ENCODE results near the gene EPN3. TPM values are rescaled to one million over a fixed set of nuclear protein-coding genes. Genes with fewer than 3 reads are reported as not detected.

EPN3 gene
- total RNA-seq, 2 donors from 2014 or later, result not detected

GRCh38 chr17:50534222-50534978, 1.9 kb downstream of the EPN3 start:
- H3K27ac Mint-ChIP-seq, result no peak overlapping the region
- no peak overlapping the region for H3K4me3 Mint-ChIP-seq
- ATAC-seq, result peak in 1 of 2 donors; percentile 29
- H3K4me1 Mint-ChIP-seq (ENCODE audit: low read depth in 2 of 2), result peaks cover 0 to 5% of the 10 kb centered on the region in 2 donors
- H3K27me3 Mint-ChIP-seq, result peaks cover 39 to 41% of the 10 kb centered on the region in 2 donors
- DNase-seq (ENCODE audit: low spot score), result no peak
- no peaks in the 10 kb centered on the region for H3K9me3 Mint-ChIP-seq
- H3K36me3 Mint-ChIP-seq, result no peaks in the 10 kb centered on the region

DNA sequence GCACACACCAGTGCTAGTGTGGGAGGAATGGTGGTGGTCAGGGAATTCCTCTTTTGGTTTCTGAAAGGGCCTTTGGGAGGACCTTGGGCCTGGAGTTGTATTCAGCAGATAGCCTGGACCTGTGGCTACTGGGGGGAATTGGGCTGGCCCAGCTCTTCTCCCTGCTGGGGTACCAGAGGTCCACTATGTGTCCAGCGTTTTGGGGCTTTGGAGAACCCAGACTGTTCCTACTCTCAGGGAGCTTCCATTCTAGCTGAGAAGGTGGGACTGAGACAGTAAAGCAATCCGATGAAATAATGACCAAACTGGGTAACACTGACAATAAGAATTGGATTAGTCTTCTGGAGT, 2.4 kb downstream of the EPN3 start:
- H3K36me3 Mint-ChIP-seq, result no peaks in the 10 kb centered on the region
- no peaks in the 10 kb centered on the region for H3K9me3 Mint-ChIP-seq
- ATAC-seq (no peak), DNase-seq (ENCODE audit: low spot score) (no peak)
- no peak overlapping the region for H3K27ac Mint-ChIP-seq
- H3K4me3 Mint-ChIP-seq, result no peak overlapping the region
- peaks cover 38 to 39% of the 10 kb centered on the region in 2 donors for H3K27me3 Mint-ChIP-seq
- H3K4me1 Mint-ChIP-seq (ENCODE audit: low read depth in 2 of 2), result peaks cover 0 to 5% of the 10 kb centered on the region in 2 donors

DNA sequence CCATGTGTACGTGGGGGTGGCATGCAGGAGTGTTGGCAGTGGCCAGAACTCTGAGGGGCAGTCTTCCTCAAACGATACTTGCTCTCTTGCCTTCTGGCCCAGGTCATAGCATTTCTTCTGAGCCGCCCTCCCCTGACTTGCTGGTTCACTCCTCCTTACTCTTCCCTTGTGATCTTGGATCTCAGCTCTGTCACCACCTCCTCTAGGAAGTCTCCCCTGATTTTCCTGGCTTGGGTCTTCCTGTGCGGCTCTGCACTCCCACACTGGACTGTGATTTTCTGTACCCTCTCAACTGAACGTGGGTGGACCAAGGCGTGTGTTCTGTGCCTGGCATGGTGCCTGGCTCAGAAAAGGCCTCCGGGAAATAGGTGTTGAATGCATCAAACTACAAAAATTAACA, 2.9 kb downstream of the EPN3 start:
- ATAC-seq, result no peak
- Mint-ChIP-seq H3K4me1 (ENCODE audit: low read depth in 2 of 2) (peaks cover 0 to 5% of the 10 kb centered on the region in 2 donors), H3K4me3 (no peak overlapping the region), H3K9me3 (no peaks in the 10 kb centered on the region), H3K27me3 (peaks cover 38 to 39% of the 10 kb centered on the region in 2 donors), H3K36me3 (no peaks in the 10 kb centered on the region), H3K27ac (no peak overlapping the region)
- no peak for DNase-seq (ENCODE audit: low spot score)

GRCh38 chr17:50536683-50537646, 4.4 kb downstream of the EPN3 start:
- Mint-ChIP-seq H3K9me3 (no peaks in the 10 kb centered on the region), H3K4me1 (ENCODE audit: low read depth in 2 of 2) (peaks cover 5 to 8% of the 10 kb centered on the region in 2 donors), H3K4me3 (no peak overlapping the region), H3K36me3 (no peaks in the 10 kb centered on the region), H3K27me3 (peaks cover 28 to 29% of the 10 kb centered on the region in 2 donors), H3K27ac (no peak overlapping the region)
- ATAC-seq (no peak), DNase-seq (ENCODE audit: low spot score) (no peak)

DNA sequence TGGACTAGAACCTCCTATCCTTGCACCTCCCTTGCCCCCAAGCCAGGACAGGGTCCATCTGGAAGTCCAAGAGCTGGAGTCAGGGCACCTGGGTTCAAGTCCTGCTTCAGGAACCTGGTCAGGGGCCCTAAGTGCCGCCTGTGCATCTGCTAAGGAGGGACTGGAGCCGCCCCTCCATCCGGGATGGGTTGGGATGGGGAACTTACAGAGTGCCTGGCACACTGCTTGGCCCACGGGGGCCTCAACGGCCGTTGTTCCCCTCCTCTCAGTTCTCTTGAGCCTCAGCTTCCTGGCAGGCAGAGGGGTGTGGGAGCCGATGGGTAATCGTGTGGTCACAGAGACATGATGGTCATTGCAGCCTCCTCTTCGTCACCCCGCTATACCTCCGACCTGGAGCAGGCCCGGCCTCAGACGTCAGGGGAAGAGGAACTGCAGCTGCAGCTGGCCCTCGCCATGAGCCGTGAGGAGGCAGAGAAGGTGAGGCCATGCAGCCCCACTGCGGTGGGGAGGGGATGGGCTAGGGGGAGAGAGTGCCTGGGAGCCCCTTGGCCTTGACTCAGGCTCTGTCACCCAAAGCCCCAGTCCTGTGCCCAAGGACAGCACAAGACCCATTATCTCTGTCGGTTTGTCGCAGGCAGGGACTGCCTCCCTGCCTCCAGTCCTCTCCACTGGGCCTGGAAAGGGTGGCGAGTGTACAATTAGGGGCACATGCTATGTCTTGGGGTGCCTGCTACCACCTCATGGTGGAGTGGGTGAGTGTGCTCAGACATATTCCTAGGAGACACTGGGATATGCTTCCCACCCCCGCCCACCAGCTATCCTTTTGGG, 5.4 kb downstream of the EPN3 start:
- no peak overlapping the region for H3K4me3 Mint-ChIP-seq
- H3K27ac Mint-ChIP-seq, result no peak overlapping the region

GRCh38 chr17:50538549-50539410, 6.2 kb downstream of the EPN3 start:
- no peak for ATAC-seq
- H3K36me3 Mint-ChIP-seq, result no peaks in the 10 kb centered on the region

More for the DNA sequence above, 5.4 kb downstream of the EPN3 start:
- H3K9me3 Mint-ChIP-seq, result no peaks in the 10 kb centered on the region
- ATAC-seq (no peak), DNase-seq (ENCODE audit: low spot score) (no peak)
- peaks cover 11 to 12% of the 10 kb centered on the region in 2 donors for H3K4me1 Mint-ChIP-seq (ENCODE audit: low read depth in 2 of 2)
- H3K27me3 Mint-ChIP-seq, result peaks cover 26 to 27% of the 10 kb centered on the region in 2 donors
- no peaks in the 10 kb centered on the region for H3K36me3 Mint-ChIP-seq

GRCh38 chr17:50539762-50540559, 7.4 kb downstream of the EPN3 start:
- Mint-ChIP-seq H3K4me1 (ENCODE audit: low read depth in 2 of 2) (peaks cover 6 to 16% of the 10 kb centered on the region in 2 donors), H3K36me3 (no peaks in the 10 kb centered on the region), H3K27me3 (peaks cover 19 to 20% of the 10 kb centered on the region in 2 donors), H3K27ac (no peak overlapping the region), H3K9me3 (no peaks in the 10 kb centered on the region), H3K4me3 (no peak overlapping the region)
- no peak for DNase-seq (ENCODE audit: low spot score)
- no peak for ATAC-seq

More at GRCh38 chr17:50538549-50539410, 6.2 kb downstream of the EPN3 start:
- DNase-seq (ENCODE audit: low spot score), result no peak
- H3K27ac Mint-ChIP-seq, result no peak overlapping the region
- H3K27me3 Mint-ChIP-seq, result peaks cover 19 to 20% of the 10 kb centered on the region in 2 donors
- no peak overlapping the region for H3K4me3 Mint-ChIP-seq
- H3K9me3 Mint-ChIP-seq, result no peaks in the 10 kb centered on the region
- H3K4me1 Mint-ChIP-seq (ENCODE audit: low read depth in 2 of 2), result peaks cover 9 to 11% of the 10 kb centered on the region in 2 donors

DNA sequence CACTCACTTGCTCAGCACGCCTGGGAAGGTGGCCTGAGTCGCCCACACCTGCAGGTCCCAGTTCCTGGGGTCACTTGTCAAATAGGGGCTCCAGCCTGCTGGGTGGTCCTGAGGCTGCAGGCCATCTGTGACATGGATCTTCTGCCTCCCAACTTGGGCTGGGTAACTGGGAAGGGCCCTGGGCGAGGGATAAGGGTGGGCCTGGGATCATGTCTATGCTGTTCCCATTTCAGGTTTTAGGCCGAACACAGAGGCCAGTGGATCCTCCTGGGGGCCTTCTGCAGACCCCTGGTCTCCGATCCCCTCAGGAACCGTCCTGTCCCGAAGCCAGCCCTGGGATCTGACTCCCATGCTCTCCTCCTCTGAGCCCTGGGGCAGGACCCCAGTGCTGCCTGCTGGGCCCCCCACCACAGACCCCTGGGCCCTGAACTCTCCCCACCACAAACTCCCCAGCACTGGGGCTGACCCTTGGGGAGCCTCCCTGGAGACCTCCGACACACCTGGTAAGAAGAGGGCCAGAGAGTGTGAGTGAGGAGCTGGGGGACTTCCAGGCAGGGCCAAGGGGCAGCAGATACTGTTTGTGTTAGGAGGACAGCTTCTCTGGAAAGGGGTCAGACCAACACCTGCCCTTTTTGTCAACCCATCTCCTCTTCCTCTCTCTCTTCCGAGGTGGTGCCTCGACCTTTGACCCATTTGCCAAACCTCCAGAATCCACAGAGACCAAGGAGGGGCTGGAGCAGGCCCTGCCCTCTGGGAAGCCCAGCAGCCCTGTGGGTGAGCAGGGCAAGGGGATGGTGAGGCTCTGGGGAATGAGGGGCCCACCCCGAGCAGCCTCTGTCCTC, 8.2 kb downstream of the EPN3 start:
- ATAC-seq (no peak), DNase-seq (ENCODE audit: low spot score) (no peak)
- no peak overlapping the region for H3K4me3 Mint-ChIP-seq
- no peaks in the 10 kb centered on the region for H3K36me3 Mint-ChIP-seq
- no peak overlapping the region for H3K27ac Mint-ChIP-seq
- peaks cover 15 to 20% of the 10 kb centered on the region in 2 donors for H3K27me3 Mint-ChIP-seq
- H3K9me3 Mint-ChIP-seq, result no peaks in the 10 kb centered on the region
- H3K4me1 Mint-ChIP-seq (ENCODE audit: low read depth in 2 of 2), result peaks cover 6 to 16% of the 10 kb centered on the region in 2 donors

GRCh38 chr17:50541402-50541715, 8.8 kb downstream of the EPN3 start:
- Mint-ChIP-seq H3K4me3 (peak overlapping the region; percentile 84), H3K9me3 (no peaks in the 10 kb centered on the region), H3K4me1 (ENCODE audit: low read depth in 2 of 2) (peaks cover 10 to 19% of the 10 kb centered on the region in 2 donors), H3K36me3 (no peaks in the 10 kb centered on the region), H3K27me3 (peaks cover 12 to 19% of the 10 kb centered on the region in 2 donors), H3K27ac (no peak overlapping the region)
- no peak for DNase-seq (ENCODE audit: low spot score)
- no peak for ATAC-seq

GRCh38 chr17:50541716-50542688, 9.5 kb downstream of the EPN3 start:
- no peaks in the 10 kb centered on the region for H3K9me3 Mint-ChIP-seq
- ATAC-seq (peak; percentile 91 to 94), DNase-seq (ENCODE audit: low spot score) (peak; percentile 92)
- peak overlapping the region in 1 of 2 donors; percentile 39 for H3K27ac Mint-ChIP-seq
- peak overlapping the region; percentile 84 for H3K4me3 Mint-ChIP-seq
- H3K36me3 Mint-ChIP-seq, result no peaks in the 10 kb centered on the region
- H3K27me3 Mint-ChIP-seq, result peaks cover 9 to 19% of the 10 kb centered on the region in 2 donors
- peaks cover 14 to 24% of the 10 kb centered on the region in 2 donors for H3K4me1 Mint-ChIP-seq (ENCODE audit: low read depth in 2 of 2)

Measured in natural killer cell treated with Interleukin-12 subunit alpha and Interleukin-12 subunit beta and Interleukin-15 and Interleukin-18, amount 100 ng/mL, for 72 hours (primary cell).